Caco-2 (cell line): Measurements from ENCODE around the gene CFAP20. TPM values are rescaled to one million over a fixed set of nuclear protein-coding genes. Genes with fewer than 3 reads are reported as not detected.

Experiments used
- BruUV-seq: library from RNA; stranded (reverse); fragments of 400-500 nt; replicated peaks from 2 replicates; lab custom pipeline; 2021; lab: Mats Ljungman, UMichigan
- CTCF ChIA-PET: fragments of 300-600 bp; sonication (Branson Sonifier 250); formaldehyde crosslinking; loops from one replicate; lab custom pipeline; 2022; ENCODE audit warnings: antibody characterized with exemption; lab: Charles Lee
- POLR2A ChIA-PET: fragments of 300-600 bp; sonication (Branson Sonifier 250); formaldehyde crosslinking; loops from one replicate; lab custom pipeline; 2022; ENCODE audit warnings: antibody characterized with exemption; lab: Charles Lee
- DNase-seq, 2 experiments: peaks; one replicate each; pipeline versions ENCODE4 v3.0.0 to v3.0.0-alpha.2; 2020 to 2022
- H3K27me3 ChIP-seq: replicated peaks from 2 replicates; pipeline ENCODE4 v1.6.0; 2011; ENCODE audit warnings: low read length; ENCODE audit not compliant: control insufficient read depth, insufficient read depth
- H3K36me3 ChIP-seq: 2 replicates; pipeline ENCODE4 v1.5.1; 2011; ENCODE audit warnings: low read length; ENCODE audit not compliant: control insufficient read depth, insufficient read depth
- H3K4me1 ChIP-seq: fragments of 250-450 bp; sonication (Bioruptor Pico); 2 replicates; pipeline ENCODE4 v1.5.1; 2020; ENCODE audit warnings: mild to moderate bottlenecking
- H3K4me3 ChIP-seq: 2 replicates; pipeline ENCODE4 v1.5.1; 2011; ENCODE audit warnings: low read depth, mild to moderate bottlenecking, control low read depth, low read length
- H3K9me3 ChIP-seq: fragments of 250-450 bp; sonication (Bioruptor Pico); 2 replicates; pipeline ENCODE4 v1.5.1; 2020; ENCODE audit warnings: mild to moderate bottlenecking, moderate library complexity
- H3K27ac Mint-ChIP-seq: one replicate; pipeline ENCODE4 v1.8.0; 2022; ENCODE audit warnings: mixed read lengths; ENCODE audit not compliant: unreplicated experiment
- H3K27me3 Mint-ChIP-seq: one replicate; pipeline ENCODE4 v1.8.0; 2022; ENCODE audit warnings: mixed read lengths; ENCODE audit not compliant: insufficient read depth, unreplicated experiment
- H3K36me3 Mint-ChIP-seq: one replicate; pipeline ENCODE4 v1.8.0; 2022; ENCODE audit warnings: mild to moderate bottlenecking, mixed read lengths; ENCODE audit not compliant: insufficient read depth, unreplicated experiment
- H3K4me1 Mint-ChIP-seq: one replicate; pipeline ENCODE4 v1.8.0; 2022; ENCODE audit warnings: low read depth, mixed read lengths; ENCODE audit not compliant: unreplicated experiment
- H3K4me3 Mint-ChIP-seq: one replicate; pipeline ENCODE4 v1.8.0; 2022; ENCODE audit warnings: mild to moderate bottlenecking, moderate library complexity, mixed read lengths; ENCODE audit not compliant: unreplicated experiment
- H3K9me3 Mint-ChIP-seq: one replicate; pipeline ENCODE4 v1.8.0; 2022; ENCODE audit warnings: mixed read lengths; ENCODE audit not compliant: unreplicated experiment
- intact Hi-C: fragments of 100-400 bp; cut with micrococcal nuclease; formaldehyde crosslinking; loops from one replicate; pipeline ENCODE4 v1.10.0; 2022; ENCODE audit not compliant: unreplicated experiment
- total RNA-seq: library from RNA; stranded (reverse); gene quantifications from 2 replicates; pipeline ENCODE4 v1.2.3, GENCODE V29; 2022
- TF ChIP-seq, protein P1 (sequence below), 2 experiments: fragments of 200-600 bp in 1 of 2; IDR thresholded peaks; 1 replicate in 1 of 2; 2 replicates in 1 of 2; pipeline versions ENCODE4 v1.5.1 to v1.8.0; 2011 to 2022; ENCODE audit warnings: antibody characterized with exemption in 1 of 2, control low read depth in 1 of 2, inconsistent platforms in 1 of 2, low read depth in 1 of 2, low read length in 1 of 2, mild to moderate bottlenecking in 1 of 2, moderate library complexity in 1 of 2; ENCODE audit not compliant: insufficient read depth in 1 of 2, severe bottlenecking in 1 of 2, unreplicated experiment in 1 of 2

CFAP20 gene
- total RNA-seq, 1 experiment from 2014 or later, result 73.2 TPM

DNA sequence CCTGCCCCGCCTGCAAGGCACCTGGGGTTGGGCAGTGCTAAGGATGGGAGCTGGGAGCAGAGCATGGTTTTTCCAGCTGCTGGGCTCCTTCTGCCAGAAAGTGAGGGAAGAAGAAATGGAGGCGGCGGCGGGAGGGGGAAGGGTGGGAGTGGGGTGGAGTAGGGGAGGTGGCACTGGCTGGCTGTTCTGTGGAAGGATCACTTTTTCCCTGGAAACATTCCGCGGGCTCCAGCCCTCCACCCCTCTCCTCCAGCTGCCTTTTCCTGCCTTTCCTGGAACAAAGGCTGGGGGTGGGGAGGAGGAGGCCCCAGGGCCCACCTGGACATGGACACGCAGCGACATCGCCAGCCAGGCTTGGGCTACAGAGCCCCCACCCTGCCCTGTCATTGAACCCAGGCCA, 41.1 kb downstream of the CFAP20 start:
- Mint-ChIP-seq H3K27me3 (peaks cover 5% of the 10 kb centered on the region), H3K36me3 (no peaks in the 10 kb centered on the region), H3K4me1 (no peaks in the 10 kb centered on the region), H3K9me3 (no peaks in the 10 kb centered on the region), H3K4me3 (no peak overlapping the region), H3K27ac (no peak overlapping the region)
- ChIA-PET POLR2A (no interaction called here), CTCF (no interaction called here)
- Histone ChIP-seq H3K9me3 (0 out of 2 replicates have a peak, but pooled peaks cover 3% of the 10 kb centered on the region), H3K27me3 (no peaks in the 10 kb centered on the region), H3K4me1 (no peaks in the 10 kb centered on the region), H3K36me3 (no peaks in the 10 kb centered on the region), H3K4me3 (no peak overlapping the region)
- DNase-seq, result no peak
- TF ChIP-seq, protein P1, sequence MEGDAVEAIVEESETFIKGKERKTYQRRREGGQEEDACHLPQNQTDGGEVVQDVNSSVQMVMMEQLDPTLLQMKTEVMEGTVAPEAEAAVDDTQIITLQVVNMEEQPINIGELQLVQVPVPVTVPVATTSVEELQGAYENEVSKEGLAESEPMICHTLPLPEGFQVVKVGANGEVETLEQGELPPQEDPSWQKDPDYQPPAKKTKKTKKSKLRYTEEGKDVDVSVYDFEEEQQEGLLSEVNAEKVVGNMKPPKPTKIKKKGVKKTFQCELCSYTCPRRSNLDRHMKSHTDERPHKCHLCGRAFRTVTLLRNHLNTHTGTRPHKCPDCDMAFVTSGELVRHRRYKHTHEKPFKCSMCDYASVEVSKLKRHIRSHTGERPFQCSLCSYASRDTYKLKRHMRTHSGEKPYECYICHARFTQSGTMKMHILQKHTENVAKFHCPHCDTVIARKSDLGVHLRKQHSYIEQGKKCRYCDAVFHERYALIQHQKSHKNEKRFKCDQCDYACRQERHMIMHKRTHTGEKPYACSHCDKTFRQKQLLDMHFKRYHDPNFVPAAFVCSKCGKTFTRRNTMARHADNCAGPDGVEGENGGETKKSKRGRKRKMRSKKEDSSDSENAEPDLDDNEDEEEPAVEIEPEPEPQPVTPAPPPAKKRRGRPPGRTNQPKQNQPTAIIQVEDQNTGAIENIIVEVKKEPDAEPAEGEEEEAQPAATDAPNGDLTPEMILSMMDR (IDR thresholded peaks at IDR 0.05; ENCODE audit: insufficient read depth in 1 of 2, low read depth in 1 of 2, low read length in 1 of 2, severe bottlenecking in 1 of 2, unreplicated experiment in 1 of 2), result no peak
- no TSS peak for BruUV-seq
- intact Hi-C loops, result no loop called here

DNA sequence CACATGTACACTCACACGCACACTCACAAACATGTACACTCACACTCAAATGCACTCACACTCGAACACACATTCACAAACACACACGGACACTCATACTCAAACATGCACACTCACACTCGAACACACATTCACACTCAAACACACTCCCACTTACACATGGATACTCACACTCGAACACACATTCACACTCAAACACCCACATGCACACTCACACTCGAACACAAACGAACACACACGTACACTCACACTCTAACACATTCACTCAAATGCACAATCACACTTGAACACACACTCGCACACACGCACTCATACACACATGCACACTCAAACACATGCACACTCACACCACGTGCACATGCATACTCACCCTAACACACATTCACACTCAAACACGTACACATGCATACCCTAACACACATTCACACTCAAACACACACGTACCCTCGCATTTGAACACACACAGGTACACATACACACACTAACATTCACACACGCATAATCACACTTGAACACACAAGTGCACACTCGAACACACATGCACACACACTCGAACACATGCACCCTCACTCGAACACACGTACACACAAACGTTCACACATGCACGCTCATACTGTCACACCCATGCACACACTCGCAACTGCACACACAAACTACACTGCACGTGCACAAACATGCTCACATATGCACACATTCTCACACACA, 41.8 kb downstream of the CFAP20 start:
- DNase-seq, result no peak
- H3K27me3 ChIP-seq, result no peaks in the 10 kb centered on the region
- no peaks in the 10 kb centered on the region for H3K4me1 Mint-ChIP-seq
- CTCF ChIA-PET, result no interaction called here
- no peaks in the 10 kb centered on the region for H3K4me1 ChIP-seq
- TF ChIP-seq, protein P1 (IDR thresholded peaks at IDR 0.05; ENCODE audit: insufficient read depth in 1 of 2, low read depth in 1 of 2, low read length in 1 of 2, severe bottlenecking in 1 of 2, unreplicated experiment in 1 of 2), result no peak
- H3K4me3 Mint-ChIP-seq, result no peak overlapping the region
- POLR2A ChIA-PET, result no interaction called here
- no peaks in the 10 kb centered on the region for H3K36me3 ChIP-seq
- H3K27ac Mint-ChIP-seq, result no peak overlapping the region
- H3K9me3 Mint-ChIP-seq, result no peaks in the 10 kb centered on the region
- BruUV-seq, result no TSS peak
- 0 out of 2 replicates have a peak, but pooled peaks cover 3% of the 10 kb centered on the region for H3K9me3 ChIP-seq
- H3K36me3 Mint-ChIP-seq, result no peaks in the 10 kb centered on the region
- H3K27me3 Mint-ChIP-seq, result peaks cover 4% of the 10 kb centered on the region
- intact Hi-C loops, result no loop called here
- H3K4me3 ChIP-seq, result no peak overlapping the region

DNA sequence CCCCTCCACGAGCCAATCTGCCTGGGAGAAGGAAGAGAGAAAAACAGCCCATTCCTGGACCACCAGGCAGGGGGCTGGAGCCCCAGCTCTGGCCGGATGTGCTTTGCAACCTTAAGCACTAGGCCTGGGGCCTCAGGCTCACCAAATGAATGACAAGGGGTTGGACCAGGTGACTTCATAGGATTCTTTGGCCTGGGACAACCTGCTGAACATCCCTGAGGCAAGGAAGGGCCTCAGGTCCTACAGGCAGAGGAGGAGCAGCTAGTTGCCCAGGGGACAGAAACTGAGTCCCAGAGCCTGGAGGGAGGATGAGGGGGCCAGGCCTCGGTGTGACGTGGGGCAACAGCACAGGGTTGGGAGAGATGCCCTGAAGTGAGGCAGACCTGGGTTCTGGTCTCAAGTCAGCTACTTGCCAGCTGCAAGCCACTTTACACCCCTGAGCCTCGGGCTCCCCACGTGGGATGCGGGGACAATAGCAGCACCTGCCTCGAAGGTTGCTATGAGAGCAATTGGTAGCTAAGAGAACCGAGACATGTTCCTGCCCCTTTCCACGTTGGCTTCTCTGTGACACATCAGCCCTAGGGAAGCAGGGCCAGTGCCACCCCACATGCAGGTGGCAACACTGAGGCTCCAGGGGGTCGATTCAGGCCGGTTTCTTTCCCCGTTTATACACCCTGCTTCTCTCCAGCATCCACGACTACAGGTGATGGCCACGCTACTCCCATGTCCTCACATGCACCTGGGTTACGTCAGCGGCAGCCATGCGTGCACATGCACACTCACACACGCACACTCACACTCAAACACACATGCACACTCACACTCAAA, 42.6 kb downstream of the CFAP20 start:
- Histone ChIP-seq H3K9me3 (0 out of 2 replicates have a peak, but pooled peaks cover 3% of the 10 kb centered on the region), H3K27me3 (no peaks in the 10 kb centered on the region), H3K4me3 (no peak overlapping the region), H3K36me3 (no peaks in the 10 kb centered on the region), H3K4me1 (no peaks in the 10 kb centered on the region)
- Mint-ChIP-seq H3K36me3 (no peaks in the 10 kb centered on the region), H3K4me3 (no peak overlapping the region), H3K27ac (no peak overlapping the region), H3K4me1 (no peaks in the 10 kb centered on the region), H3K9me3 (no peaks in the 10 kb centered on the region), H3K27me3 (no peaks in the 10 kb centered on the region)
- ChIA-PET POLR2A (no interaction called here), CTCF (no interaction called here)
- TF ChIP-seq, protein P1 (IDR thresholded peaks at IDR 0.05; ENCODE audit: insufficient read depth in 1 of 2, low read depth in 1 of 2, low read length in 1 of 2, severe bottlenecking in 1 of 2, unreplicated experiment in 1 of 2), result no peak
- no peak for DNase-seq
- no TSS peak for BruUV-seq
- intact Hi-C loops, result no loop called here
